SU-DHL-6 (cell line): Measurements from ENCODE around the gene SPATA9.

Source experiments
- H2AFZ ChIP-seq: fragments of 200-600 bp; sonication (generic); 2 replicates; pipeline ENCODE4 v1.6.1; 2014; ENCODE audit warnings: low read depth, mild to moderate bottlenecking, moderate library complexity, mixed read lengths, antibody characterized with exemption, low read length; ENCODE audit not compliant: severe bottlenecking
- H3F3A ChIP-seq: fragments of 200-600 bp; shearing (Covaris generic); 2 replicates; pipeline ENCODE4 v1.6.0; 2016; ENCODE audit warnings: antibody characterized with exemption, mild to moderate bottlenecking; ENCODE audit not compliant: insufficient read depth
- H3K27ac ChIP-seq: fragments of 200-600 bp; sonication (generic); 2 replicates; pipeline ENCODE4 v1.5.1; 2016; ENCODE audit warnings: low read depth, mild to moderate bottlenecking, low read length, moderate library complexity, mixed read lengths
- H3K27me3 ChIP-seq: fragments of 200-600 bp; sonication (generic), shearing (Covaris generic); 2 replicates; pipeline ENCODE4 v1.6.0; 2014; ENCODE audit warnings: mild to moderate bottlenecking, low read length
- H3K36me3 ChIP-seq: fragments of 200-600 bp; sonication (generic); 2 replicates; pipeline ENCODE4 v1.6.1; 2014; ENCODE audit warnings: mild to moderate bottlenecking, low read length, mixed read lengths
- H3K4me2 ChIP-seq: fragments of 300-600, 200-600 bp; shearing (Covaris generic), sonication (generic); 2 replicates; pipeline ENCODE4 v1.6.0; 2014; ENCODE audit warnings: low read length, low read depth, mild to moderate bottlenecking; ENCODE audit not compliant: poor library complexity, severe bottlenecking
- H3K4me3 ChIP-seq: fragments of 200-600 bp; sonication (generic); 2 replicates; pipeline ENCODE4 v1.5.1; 2014; ENCODE audit warnings: antibody characterized with exemption, low read length, mild to moderate bottlenecking, mixed read lengths; ENCODE audit not compliant: insufficient read depth, poor library complexity, severe bottlenecking
- H3K79me2 ChIP-seq: fragments of 200-600 bp; sonication (generic); 2 replicates; pipeline ENCODE4 v1.6.1; 2014; ENCODE audit warnings: mild to moderate bottlenecking, low read length, moderate library complexity; ENCODE audit not compliant: insufficient read depth
- H3K9ac ChIP-seq: fragments of 200-600 bp; sonication (generic); 2 replicates; pipeline ENCODE4 v1.7.0; 2014; ENCODE audit warnings: mild to moderate bottlenecking, low read length
- H3K9me2 ChIP-seq: fragments of 200-600 bp; sonication (generic); replicated peaks from 2 replicates; pipeline ENCODE4 v1.6.1; 2014; ENCODE audit warnings: low read length; ENCODE audit not compliant: insufficient read depth
- H3K9me3 ChIP-seq: fragments of 200-600 bp; sonication (generic); 2 replicates; pipeline ENCODE4 v1.6.1; 2014; ENCODE audit warnings: low read length, mixed read lengths; ENCODE audit not compliant: insufficient read depth
- H4K20me1 ChIP-seq: fragments of 200-600 bp; sonication (generic); 2 replicates; pipeline ENCODE4 v1.6.1; 2014; ENCODE audit warnings: low read depth, mild to moderate bottlenecking, antibody characterized with exemption, low read length, moderate library complexity, mixed read lengths
- CTCF ChIP-seq: fragments of 200-600 bp; sonication (generic); IDR thresholded peaks from one replicate; pipeline ENCODE4 v1.5.1; 2017; ENCODE audit warnings: antibody characterized with exemption, mild to moderate bottlenecking, low read length, moderate library complexity; ENCODE audit not compliant: insufficient read depth, poor library complexity, severe bottlenecking
- EZH2phosphoT487 ChIP-seq: fragments of 200-600 bp; sonication (generic), shearing (Covaris generic); conservative IDR thresholded peaks from 2 replicates; pipeline ENCODE4 v1.6.1; 2018; ENCODE audit warnings: mild to moderate bottlenecking, antibody characterized with exemption, low read length, moderate library complexity, mixed read lengths

The SPATA9 gene

GRCh38 chr5:95725071-95725820, 42.5 kb upstream of the SPATA9 start:
- no peak for TF ChIP-seq EZH2phosphoT487
- TF ChIP-seq CTCF = no peak
- no peaks in the 10 kb centered on the region for H3K9me2 ChIP-seq
- no peak overlapping the region for H3K4me3 ChIP-seq
- no peak overlapping the region for H2AFZ ChIP-seq
- H3F3A ChIP-seq = no peaks in the 10 kb centered on the region
- H3K27me3 ChIP-seq = no peaks in the 10 kb centered on the region
- no peaks in the 10 kb centered on the region for H3K36me3 ChIP-seq
- H3K4me2 ChIP-seq = no peak overlapping the region
- no peak overlapping the region for H3K9ac ChIP-seq
- H3K79me2 ChIP-seq = no peaks in the 10 kb centered on the region
- H3K27ac ChIP-seq = no peak overlapping the region
- no peaks in the 10 kb centered on the region for H4K20me1 ChIP-seq
- H3K9me3 ChIP-seq = no peaks in the 10 kb centered on the region

GRCh38 chr5:95723632-95724369, 41.0 kb upstream of the SPATA9 start:
- TF ChIP-seq EZH2phosphoT487 = no peak
- no peak for TF ChIP-seq CTCF
- H3K9me3 ChIP-seq = no peaks in the 10 kb centered on the region
- H3K9me2 ChIP-seq = no peaks in the 10 kb centered on the region
- no peak overlapping the region for H3K4me2 ChIP-seq
- H3K27me3 ChIP-seq = no peaks in the 10 kb centered on the region
- no peak overlapping the region for H3K4me3 ChIP-seq
- H3K9ac ChIP-seq = no peak overlapping the region
- no peak overlapping the region for H3K27ac ChIP-seq
- no peaks in the 10 kb centered on the region for H3K79me2 ChIP-seq
- no peaks in the 10 kb centered on the region for H3F3A ChIP-seq
- no peak overlapping the region for H2AFZ ChIP-seq
- no peaks in the 10 kb centered on the region for H3K36me3 ChIP-seq
- no peaks in the 10 kb centered on the region for H4K20me1 ChIP-seq

- no peak overlapping the region for H3K4me3 ChIP-seq
- no peak overlapping the region for H2AFZ ChIP-seq
- H3K9me2 ChIP-seq = no peaks in the 10 kb centered on the region
- no peak for TF ChIP-seq CTCF
- no peak for TF ChIP-seq EZH2phosphoT487
- H3K9me3 ChIP-seq = no peaks in the 10 kb centered on the region
- no peak overlapping the region for H3K4me2 ChIP-seq
- no peak overlapping the region for H3K27ac ChIP-seq
- no peaks in the 10 kb centered on the region for H3K36me3 ChIP-seq
- H3K79me2 ChIP-seq = no peaks in the 10 kb centered on the region
- no peaks in the 10 kb centered on the region for H3F3A ChIP-seq
- H3K27me3 ChIP-seq = no peaks in the 10 kb centered on the region
- H3K9ac ChIP-seq = no peak overlapping the region
- H4K20me1 ChIP-seq = no peaks in the 10 kb centered on the region
Measured at GRCh38 chr5:95721582-95722295, 38.9 kb upstream of the SPATA9 start.
